ENCODE measurements around the gene CDH4.

Gene CDH4

GRCh38 chr20:61746147-61746646, 494.1 kb downstream of the CDH4 start:
- H3K9ac ChIP-seq (ENCODE audit: low read depth in 1 of 2, low read length in 2 of 2), result no peak overlapping the region
- H3K4me1 ChIP-seq (ENCODE audit: control insufficient read depth in 1 of 2, insufficient read depth in 2 of 2, low read length in 2 of 2), result no peaks in the 10 kb centered on the region
- H3K27me3 ChIP-seq (ENCODE audit: control insufficient read depth in 1 of 2, insufficient read depth in 2 of 2, low read length in 2 of 2), result no peaks in the 10 kb centered on the region
- H3K9me3 ChIP-seq (ENCODE audit: control insufficient read depth in 1 of 2, low read length in 2 of 2), result peaks cover 4% of the 10 kb centered on the region in 2 donors
- H3K36me3 ChIP-seq (ENCODE audit: control insufficient read depth in 1 of 2, insufficient read depth in 2 of 2, low read length in 2 of 2), result no peaks in the 10 kb centered on the region
- H3K27ac ChIP-seq (ENCODE audit: low read depth, low read length), result no peak overlapping the region
- no peak overlapping the region for H3K4me3 ChIP-seq (ENCODE audit: low read depth in 1 of 2, low read length in 2 of 2)

GRCh38 chr20:61746781-61747180, 494.7 kb downstream of the CDH4 start:
- H3K27ac ChIP-seq (ENCODE audit: low read depth, low read length), result no peak overlapping the region
- no peak overlapping the region for H3K4me3 ChIP-seq (ENCODE audit: low read depth in 1 of 2, low read length in 2 of 2)
- H3K4me1 ChIP-seq (ENCODE audit: control insufficient read depth in 1 of 2, insufficient read depth in 2 of 2, low read length in 2 of 2), result no peaks in the 10 kb centered on the region
- H3K9ac ChIP-seq (ENCODE audit: low read depth in 1 of 2, low read length in 2 of 2), result no peak overlapping the region
- H3K9me3 ChIP-seq (ENCODE audit: control insufficient read depth in 1 of 2, low read length in 2 of 2), result peaks cover 4% of the 10 kb centered on the region in 2 donors
- H3K36me3 ChIP-seq (ENCODE audit: control insufficient read depth in 1 of 2, insufficient read depth in 2 of 2, low read length in 2 of 2), result no peaks in the 10 kb centered on the region
- H3K27me3 ChIP-seq (ENCODE audit: control insufficient read depth in 1 of 2, insufficient read depth in 2 of 2, low read length in 2 of 2), result no peaks in the 10 kb centered on the region

- H3K4me3 ChIP-seq (ENCODE audit: low read depth in 1 of 2, low read length in 2 of 2), result no peak overlapping the region
- no peaks in the 10 kb centered on the region for H3K4me1 ChIP-seq (ENCODE audit: control insufficient read depth in 1 of 2, insufficient read depth in 2 of 2, low read length in 2 of 2)
- no peaks in the 10 kb centered on the region for H3K36me3 ChIP-seq (ENCODE audit: control insufficient read depth in 1 of 2, insufficient read depth in 2 of 2, low read length in 2 of 2)
- H3K9ac ChIP-seq (ENCODE audit: low read depth in 1 of 2, low read length in 2 of 2), result no peak overlapping the region
- H3K27ac ChIP-seq (ENCODE audit: low read depth, low read length), result no peak overlapping the region
- peaks cover 4% of the 10 kb centered on the region in 2 donors for H3K9me3 ChIP-seq (ENCODE audit: control insufficient read depth in 1 of 2, low read length in 2 of 2)
- no peaks in the 10 kb centered on the region for H3K27me3 ChIP-seq (ENCODE audit: control insufficient read depth in 1 of 2, insufficient read depth in 2 of 2, low read length in 2 of 2)
These were observed 496.3 kb downstream of the CDH4 start for GRCh38 chr20:61748376-61748775.

- Histone ChIP-seq H3K27me3 (ENCODE audit: control insufficient read depth in 1 of 2, insufficient read depth in 2 of 2, low read length in 2 of 2) (no peaks in the 10 kb centered on the region), H3K36me3 (ENCODE audit: control insufficient read depth in 1 of 2, insufficient read depth in 2 of 2, low read length in 2 of 2) (no peaks in the 10 kb centered on the region), H3K27ac (ENCODE audit: low read depth, low read length) (no peak overlapping the region), H3K4me3 (ENCODE audit: low read depth in 1 of 2, low read length in 2 of 2) (no peak overlapping the region), H3K9ac (ENCODE audit: low read depth in 1 of 2, low read length in 2 of 2) (no peak overlapping the region), H3K9me3 (ENCODE audit: control insufficient read depth in 1 of 2, low read length in 2 of 2) (peaks cover 4% of the 10 kb centered on the region in 2 donors), H3K4me1 (ENCODE audit: control insufficient read depth in 1 of 2, insufficient read depth in 2 of 2, low read length in 2 of 2) (no peaks in the 10 kb centered on the region)
These were observed 497.5 kb downstream of the CDH4 start for GRCh38 chr20:61749406-61750075.

- H3K9ac ChIP-seq (ENCODE audit: low read depth in 1 of 2, low read length in 2 of 2), result no peak overlapping the region
- peaks cover 4% of the 10 kb centered on the region in 2 donors for H3K9me3 ChIP-seq (ENCODE audit: control insufficient read depth in 1 of 2, low read length in 2 of 2)
These were observed 498.0 kb downstream of the CDH4 start for GRCh38 chr20:61750093-61750492.

GRCh38 chr20:61752576-61752975, 500.5 kb downstream of the CDH4 start:
- H3K27ac ChIP-seq (ENCODE audit: low read depth, low read length), result no peak overlapping the region

More at GRCh38 chr20:61750093-61750492, 498.0 kb downstream of the CDH4 start:
- Histone ChIP-seq H3K4me1 (ENCODE audit: control insufficient read depth in 1 of 2, insufficient read depth in 2 of 2, low read length in 2 of 2) (no peaks in the 10 kb centered on the region), H3K27ac (ENCODE audit: low read depth, low read length) (no peak overlapping the region), H3K27me3 (ENCODE audit: control insufficient read depth in 1 of 2, insufficient read depth in 2 of 2, low read length in 2 of 2) (no peaks in the 10 kb centered on the region), H3K36me3 (ENCODE audit: control insufficient read depth in 1 of 2, insufficient read depth in 2 of 2, low read length in 2 of 2) (no peaks in the 10 kb centered on the region), H3K4me3 (ENCODE audit: low read depth in 1 of 2, low read length in 2 of 2) (no peak overlapping the region)

GRCh38 chr20:61753316-61753942, 501.4 kb downstream of the CDH4 start:
- H3K9me3 ChIP-seq (ENCODE audit: control insufficient read depth in 1 of 2, low read length in 2 of 2), result peaks cover 4% of the 10 kb centered on the region in 2 donors
- H3K27ac ChIP-seq (ENCODE audit: low read depth, low read length), result no peak overlapping the region
- no peaks in the 10 kb centered on the region for H3K27me3 ChIP-seq (ENCODE audit: control insufficient read depth in 1 of 2, insufficient read depth in 2 of 2, low read length in 2 of 2)
- no peaks in the 10 kb centered on the region for H3K4me1 ChIP-seq (ENCODE audit: control insufficient read depth in 1 of 2, insufficient read depth in 2 of 2, low read length in 2 of 2)
- no peaks in the 10 kb centered on the region for H3K36me3 ChIP-seq (ENCODE audit: control insufficient read depth in 1 of 2, insufficient read depth in 2 of 2, low read length in 2 of 2)
- no peak overlapping the region for H3K9ac ChIP-seq (ENCODE audit: low read depth in 1 of 2, low read length in 2 of 2)
- H3K4me3 ChIP-seq (ENCODE audit: low read depth in 1 of 2, low read length in 2 of 2), result no peak overlapping the region

More at GRCh38 chr20:61752576-61752975, 500.5 kb downstream of the CDH4 start:
- H3K9ac ChIP-seq (ENCODE audit: low read depth in 1 of 2, low read length in 2 of 2), result no peak overlapping the region
- H3K4me1 ChIP-seq (ENCODE audit: control insufficient read depth in 1 of 2, insufficient read depth in 2 of 2, low read length in 2 of 2), result no peaks in the 10 kb centered on the region
- H3K4me3 ChIP-seq (ENCODE audit: low read depth in 1 of 2, low read length in 2 of 2), result no peak overlapping the region
- no peaks in the 10 kb centered on the region for H3K27me3 ChIP-seq (ENCODE audit: control insufficient read depth in 1 of 2, insufficient read depth in 2 of 2, low read length in 2 of 2)
- no peaks in the 10 kb centered on the region for H3K36me3 ChIP-seq (ENCODE audit: control insufficient read depth in 1 of 2, insufficient read depth in 2 of 2, low read length in 2 of 2)
- peaks cover 4% of the 10 kb centered on the region in 2 donors for H3K9me3 ChIP-seq (ENCODE audit: control insufficient read depth in 1 of 2, low read length in 2 of 2)

- Histone ChIP-seq H3K27ac (ENCODE audit: low read depth, low read length) (no peak overlapping the region), H3K4me1 (ENCODE audit: control insufficient read depth in 1 of 2, insufficient read depth in 2 of 2, low read length in 2 of 2) (no peaks in the 10 kb centered on the region), H3K4me3 (ENCODE audit: low read depth in 1 of 2, low read length in 2 of 2) (no peak overlapping the region), H3K36me3 (ENCODE audit: control insufficient read depth in 1 of 2, insufficient read depth in 2 of 2, low read length in 2 of 2) (no peaks in the 10 kb centered on the region), H3K9ac (ENCODE audit: low read depth in 1 of 2, low read length in 2 of 2) (no peak overlapping the region), H3K27me3 (ENCODE audit: control insufficient read depth in 1 of 2, insufficient read depth in 2 of 2, low read length in 2 of 2) (no peaks in the 10 kb centered on the region), H3K9me3 (ENCODE audit: control insufficient read depth in 1 of 2, low read length in 2 of 2) (peaks cover 4% of the 10 kb centered on the region in 2 donors)
These were observed 502.2 kb downstream of the CDH4 start for GRCh38 chr20:61753987-61754956.

GRCh38 chr20:61754976-61755778, 503.1 kb downstream of the CDH4 start:
- H3K4me1 ChIP-seq (ENCODE audit: control insufficient read depth in 1 of 2, insufficient read depth in 2 of 2, low read length in 2 of 2), result no peaks in the 10 kb centered on the region
- H3K36me3 ChIP-seq (ENCODE audit: control insufficient read depth in 1 of 2, insufficient read depth in 2 of 2, low read length in 2 of 2), result no peaks in the 10 kb centered on the region
- H3K9ac ChIP-seq (ENCODE audit: low read depth in 1 of 2, low read length in 2 of 2), result no peak overlapping the region
- H3K4me3 ChIP-seq (ENCODE audit: low read depth in 1 of 2, low read length in 2 of 2), result no peak overlapping the region
- H3K9me3 ChIP-seq (ENCODE audit: control insufficient read depth in 1 of 2, low read length in 2 of 2), result peaks cover 3 to 4% of the 10 kb centered on the region in 2 donors
- H3K27ac ChIP-seq (ENCODE audit: low read depth, low read length), result no peak overlapping the region
- H3K27me3 ChIP-seq (ENCODE audit: control insufficient read depth in 1 of 2, insufficient read depth in 2 of 2, low read length in 2 of 2), result no peaks in the 10 kb centered on the region
